Fibroblast of skin of abdomen (primary cell): ENCODE data around the gene CLCNKA.
A peak's percentile ranks its signal among the peaks of the same experiment; 100 is the strongest.
"Not testable (repeated sequence)": the region's sequence is repeated elsewhere in the genome, so short reads cannot be mapped to it uniquely, and the experiment has no call there.

Source experiments
- DNase-seq: peaks from one replicate; pipeline ENCODE4 v3.0.0-alpha.2; 2013

The CLCNKA gene

GRCh38 chr1:16042096-16042495 is 20.3 kb downstream of the CLCNKA start:
- no peak for DNase-seq

GRCh38 chr1:16042654-16043053 is 20.8 kb downstream of the CLCNKA start:
- not testable (repeated sequence) for DNase-seq

- no peak for DNase-seq
Measured at GRCh38 chr1:16043521-16043920, 21.7 kb downstream of the CLCNKA start, which contains the start of gene CLCNKB. CLCNKB (plus strand) TSS chr1:16043782; CDS start chr1:16044493, 711 bp downstream.

GRCh38 chr1:16043950-16044349 is 22.1 kb downstream of the CLCNKA start:
- DNase-seq, result no peak

GRCh38 chr1:16046842-16047241 is 25.0 kb downstream of the CLCNKA start:
- peak; percentile 17 for DNase-seq

GRCh38 chr1:16047791-16048475 is 26.1 kb downstream of the CLCNKA start:
- DNase-seq, result no peak

- peak; percentile 53 for DNase-seq
Measured at GRCh38 chr1:16048573-16049189, 26.8 kb downstream of the CLCNKA start.

GRCh38 chr1:16050328-16050727 is 28.5 kb downstream of the CLCNKA start:
- DNase-seq, result no peak

GRCh38 chr1:16051039-16051438 is 29.2 kb downstream of the CLCNKA start:
- DNase-seq, result no peak

- DNase-seq, result not testable (repeated sequence)
Measured at GRCh38 chr1:16051949-16052348, 30.1 kb downstream of the CLCNKA start.

GRCh38 chr1:16053781-16054502 is 32.1 kb downstream of the CLCNKA start:
- no peak for DNase-seq

GRCh38 chr1:16054598-16055540 is 33.0 kb downstream of the CLCNKA start:
- DNase-seq, result no peak

- DNase-seq, result peak; percentile 65
Measured at GRCh38 chr1:16055613-16056520, 34.0 kb downstream of the CLCNKA start.

- DNase-seq, result not testable (repeated sequence)
Measured at GRCh38 chr1:16056521-16056912, 34.7 kb downstream of the CLCNKA start.

GRCh38 chr1:16057314-16057915 is 35.6 kb downstream of the CLCNKA start:
- not testable (repeated sequence) for DNase-seq

GRCh38 chr1:16058394-16059120 is 36.7 kb downstream of the CLCNKA start:
- DNase-seq, result not testable (repeated sequence)

GRCh38 chr1:16061266-16061665 is 39.4 kb downstream of the CLCNKA start:
- DNase-seq, result no peak

GRCh38 chr1:16061989-16062686 is 40.3 kb downstream of the CLCNKA start:
- DNase-seq, result not testable (repeated sequence)

GRCh38 chr1:16062687-16063075 is 40.8 kb downstream of the CLCNKA start:
- DNase-seq, result not testable (repeated sequence)
